Stimulated activated CD4-positive, alpha-beta T cell treated with anti-CD3 and anti-CD28 coated beads, TNF-alpha, amount 100 ng/mL, for 1 hour (primary cell): ENCODE data around the gene ALDH1A3.

Source experiments
- DNase-seq, 3 donors: peaks; one replicate each; pipeline ENCODE4 v3.0.0-alpha.2; 2020; ENCODE audit warnings: low read depth in 3 of 3, low spot score in 1 of 3

Gene ALDH1A3

DNA sequence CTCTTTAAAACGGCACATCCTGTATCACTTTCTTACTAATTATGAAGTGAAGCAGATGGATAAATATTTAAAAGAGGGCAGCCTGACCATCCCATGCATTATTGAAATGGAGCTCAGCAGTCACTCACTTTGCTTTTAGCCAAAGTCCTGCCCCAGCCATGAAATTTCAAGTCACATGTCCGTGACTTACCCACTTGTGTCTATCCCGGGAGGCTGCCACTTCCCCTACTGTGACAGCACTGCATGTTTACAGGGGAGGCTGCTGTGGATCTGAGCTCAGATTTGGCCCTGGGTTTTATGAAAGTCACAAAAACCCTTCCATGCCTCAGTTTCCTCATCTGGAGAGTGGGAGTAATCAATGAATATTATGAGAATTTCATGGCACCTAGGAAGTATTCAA is 21.7 kb downstream of the ALDH1A3 start:
- no peak for DNase-seq

DNA sequence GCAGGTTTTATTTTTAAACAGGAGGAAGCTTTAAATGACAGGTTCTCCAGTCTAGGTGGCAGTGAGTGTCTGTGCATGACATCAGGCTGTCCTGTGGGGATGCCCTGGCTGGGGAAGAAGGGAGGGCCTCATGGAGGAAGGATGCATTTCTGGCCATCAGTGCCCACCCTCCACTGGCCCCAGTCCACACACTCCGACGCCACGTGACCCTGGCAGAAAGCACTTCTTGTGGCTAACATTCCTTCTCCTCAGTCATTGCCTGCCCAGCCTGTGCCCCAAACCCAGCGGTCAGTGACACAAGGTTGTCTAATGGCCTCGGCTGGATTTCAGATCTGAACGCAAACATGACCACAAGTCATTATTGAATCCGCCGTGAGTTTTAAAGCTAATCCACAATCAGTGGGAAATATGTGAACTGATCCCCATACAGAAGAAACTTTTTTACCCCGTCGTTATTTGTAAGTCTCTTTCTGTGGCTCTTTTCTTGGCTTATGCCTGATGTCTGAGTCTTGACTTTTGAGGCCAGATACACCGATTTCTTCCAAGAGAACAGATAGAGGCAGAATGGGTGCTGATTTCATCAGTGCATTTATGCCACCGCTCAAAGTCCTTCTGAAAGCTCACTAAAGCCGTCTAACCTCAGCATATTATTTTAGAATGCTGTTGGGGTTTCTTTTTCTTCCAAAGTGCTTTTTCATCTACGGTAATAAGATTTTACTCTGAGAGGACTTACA is 22.2 kb downstream of the ALDH1A3 start:
- no peak for DNase-seq

DNA sequence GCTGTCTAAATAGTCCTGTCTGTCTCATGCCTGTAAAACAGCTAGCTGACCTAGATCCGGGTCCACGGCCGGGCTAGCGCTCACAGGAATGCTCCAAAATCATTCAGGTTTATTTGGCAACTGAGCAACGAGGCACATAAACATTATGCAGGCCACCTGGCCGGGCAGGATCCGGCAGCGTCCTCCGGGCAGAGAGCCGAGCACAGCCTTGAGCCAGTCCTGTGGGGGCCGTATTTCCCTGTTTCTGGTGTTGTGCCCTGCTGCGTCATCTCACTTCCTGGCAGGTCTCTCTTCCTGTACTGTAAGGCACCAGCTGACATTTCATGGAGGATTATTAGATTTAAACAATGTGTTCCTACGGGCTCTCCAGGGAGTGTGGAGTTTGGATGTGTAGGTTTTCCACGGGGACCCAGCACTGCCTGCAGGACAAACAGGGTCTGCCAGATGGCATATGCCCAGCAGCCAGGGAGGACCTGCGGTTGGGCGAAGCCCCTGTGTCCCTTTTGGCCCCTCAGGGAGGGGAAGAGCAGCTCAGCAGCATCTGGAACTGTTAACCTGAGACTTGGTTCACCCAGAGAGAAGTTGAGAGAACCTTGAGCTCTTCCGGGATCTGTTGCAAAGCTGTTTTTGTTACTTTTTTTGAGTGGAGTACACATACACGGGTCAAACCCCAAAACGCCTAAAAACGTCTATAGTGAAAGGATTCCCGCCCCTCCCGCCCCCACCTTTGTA is 23.0 kb downstream of the ALDH1A3 start:
- no peak for DNase-seq

DNA sequence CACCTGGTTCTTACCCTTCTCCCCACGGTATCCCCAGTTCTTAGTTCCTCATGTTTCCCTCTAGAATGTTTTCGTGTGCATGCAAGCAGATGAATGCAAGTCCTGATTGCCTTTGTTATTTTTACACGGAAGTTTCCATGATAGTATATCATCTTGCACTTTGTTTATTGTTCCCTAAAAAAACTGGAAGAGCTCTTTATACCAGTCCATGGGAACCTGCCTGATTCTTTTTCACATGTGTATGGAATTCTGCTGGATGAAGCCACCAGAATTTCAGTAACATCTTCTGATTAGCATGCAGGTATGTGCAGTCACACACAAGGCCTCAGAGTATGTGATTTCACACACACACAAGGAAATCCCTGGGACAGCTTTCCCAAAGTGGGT is 23.5 kb downstream of the ALDH1A3 start:
- DNase-seq, result no peak

DNA sequence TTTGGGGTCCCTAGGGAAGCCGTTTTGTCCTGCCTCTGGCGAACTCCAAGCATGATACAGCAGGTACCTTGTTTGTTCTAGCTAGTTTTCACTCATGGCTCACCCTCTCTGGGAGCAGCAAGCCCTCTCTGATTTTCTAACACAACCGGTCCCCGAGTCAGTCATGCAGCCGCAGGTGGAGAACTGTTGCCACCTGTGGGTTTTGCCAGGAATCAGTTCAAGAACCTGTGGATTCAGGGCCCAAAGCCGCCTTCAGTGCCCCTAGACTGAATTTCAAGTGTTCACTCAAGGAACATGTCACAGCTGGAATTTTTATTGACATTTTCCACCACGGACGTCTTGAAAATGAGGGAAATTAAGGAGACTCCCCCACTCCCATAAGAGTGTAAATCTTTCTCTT is 26.2 kb downstream of the ALDH1A3 start:
- DNase-seq, result no peak

DNA sequence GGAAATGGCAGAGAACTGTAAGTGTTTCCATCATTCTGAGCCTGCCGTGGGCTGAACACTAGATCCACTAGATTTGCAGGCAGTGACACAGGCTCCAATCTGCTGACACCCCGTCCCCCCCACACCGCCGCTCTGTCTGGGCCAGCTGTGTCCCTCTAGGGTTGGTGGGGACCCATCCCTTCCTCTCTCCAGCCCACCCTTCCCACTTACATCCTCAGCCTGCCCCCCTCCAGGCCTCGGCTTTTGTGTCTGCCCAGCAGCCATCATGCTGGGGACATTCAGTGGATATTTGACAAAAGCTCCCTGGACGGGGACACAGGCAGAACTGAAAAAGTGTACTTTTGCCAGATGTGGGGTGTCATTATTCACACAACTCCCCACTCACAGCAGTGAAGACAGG is 28.8 kb downstream of the ALDH1A3 start:
- DNase-seq, result no peak

DNA sequence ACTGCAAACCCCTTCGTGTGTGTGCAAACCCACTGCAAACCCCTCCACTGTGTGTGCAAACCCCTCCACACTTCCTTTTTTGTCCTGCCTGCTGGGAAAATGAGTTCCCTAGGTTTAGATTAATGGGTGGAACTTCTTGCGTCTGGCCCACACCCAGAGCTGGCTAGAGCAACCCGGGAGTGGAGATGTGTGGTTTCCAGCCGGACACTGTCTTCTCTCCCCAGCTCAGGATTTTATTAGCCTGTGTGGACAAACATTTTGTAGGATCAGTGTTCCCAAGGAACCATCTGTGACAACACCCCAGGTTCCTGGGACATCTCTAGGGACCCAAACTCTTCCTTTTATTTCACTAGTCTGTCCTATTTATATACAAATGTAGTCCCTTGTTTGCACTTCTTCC is 29.9 kb downstream of the ALDH1A3 start:
- no peak for DNase-seq

DNA sequence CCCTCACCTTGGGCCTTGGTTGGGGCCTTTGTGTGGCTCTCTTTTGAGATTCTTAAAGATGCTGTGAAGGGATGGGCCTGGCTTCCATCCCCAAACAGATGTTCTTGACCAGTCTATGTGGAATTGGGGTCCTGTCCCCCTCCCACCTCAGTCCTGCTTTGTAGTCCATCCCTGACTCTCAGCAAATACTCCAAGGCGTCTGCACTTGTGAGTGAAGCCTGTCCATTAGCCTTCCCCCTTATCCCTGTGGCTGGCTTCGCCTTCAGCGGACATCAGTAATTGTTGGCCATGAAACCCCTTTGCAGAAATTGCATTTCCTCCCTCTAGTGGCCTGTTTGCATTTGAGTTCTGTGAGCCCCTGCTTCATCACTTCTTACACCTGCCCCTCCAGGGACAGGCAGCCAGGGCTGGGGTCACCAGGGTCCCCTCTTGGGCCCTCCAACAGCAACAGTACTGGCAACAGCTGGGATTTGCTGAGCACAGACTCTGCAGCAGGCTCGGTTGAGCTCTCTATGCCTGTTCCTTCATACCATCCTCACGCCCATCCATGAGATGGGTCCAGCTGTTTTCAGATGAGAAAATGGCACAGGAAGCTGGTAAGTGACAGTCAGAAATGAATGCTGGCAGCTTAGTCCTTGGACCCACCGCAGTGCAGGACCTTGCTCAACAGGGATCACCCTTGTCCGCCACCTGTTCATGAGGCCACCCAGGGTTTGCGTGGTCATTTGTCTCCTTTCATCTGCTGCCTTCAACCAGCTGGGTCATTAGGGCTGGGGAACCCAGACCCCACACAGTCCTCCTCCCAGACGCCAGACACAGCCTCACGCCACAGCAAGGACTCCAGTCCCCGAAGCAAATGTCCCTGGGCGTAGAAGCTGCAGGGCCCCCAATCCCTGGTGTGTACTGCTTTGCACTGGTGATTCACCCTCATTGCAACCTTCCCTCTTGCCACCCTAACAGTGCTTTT is 30.6 kb downstream of the ALDH1A3 start:
- DNase-seq, result no peak

DNA sequence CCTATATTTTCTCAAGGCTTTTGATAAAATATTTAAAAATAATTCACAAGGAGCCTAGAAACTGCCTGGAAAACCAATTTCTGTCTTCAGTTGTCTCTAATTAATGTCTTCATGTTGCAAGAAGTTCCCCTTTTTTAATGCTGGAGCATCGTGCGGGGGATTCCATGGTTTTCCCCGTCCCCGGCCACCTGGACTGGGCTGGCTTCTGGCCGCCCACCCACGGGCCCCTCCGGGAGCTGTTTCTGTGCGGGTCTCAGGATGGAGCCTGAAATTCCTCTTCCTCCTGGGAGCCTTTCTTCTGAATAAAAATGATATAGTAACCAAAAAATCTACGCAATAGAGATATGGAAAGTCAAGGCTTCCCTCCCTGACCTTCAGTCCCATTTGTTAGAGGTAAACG is 31.5 kb downstream of the ALDH1A3 start:
- DNase-seq, result no peak

DNA sequence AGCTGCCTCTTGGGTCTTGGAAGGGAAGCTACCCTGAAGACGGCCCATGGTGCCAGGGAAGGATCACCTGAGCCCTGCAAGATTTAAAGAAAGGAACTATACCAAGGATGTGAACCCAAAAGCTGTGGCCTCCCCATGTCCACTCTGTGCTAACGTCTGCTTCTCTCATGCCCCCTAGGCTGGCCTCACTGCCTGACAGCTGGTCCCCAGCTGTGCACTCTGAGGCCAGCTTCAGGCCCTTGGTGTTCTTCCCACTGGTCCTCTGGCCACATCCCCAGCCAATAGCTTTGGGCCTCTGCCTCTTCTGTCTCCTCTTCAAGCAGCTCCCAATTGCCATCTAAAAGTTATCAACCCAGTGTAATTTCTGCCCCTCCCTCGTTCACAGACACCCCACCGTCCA is 34.3 kb downstream of the ALDH1A3 start:
- no peak for DNase-seq

DNA sequence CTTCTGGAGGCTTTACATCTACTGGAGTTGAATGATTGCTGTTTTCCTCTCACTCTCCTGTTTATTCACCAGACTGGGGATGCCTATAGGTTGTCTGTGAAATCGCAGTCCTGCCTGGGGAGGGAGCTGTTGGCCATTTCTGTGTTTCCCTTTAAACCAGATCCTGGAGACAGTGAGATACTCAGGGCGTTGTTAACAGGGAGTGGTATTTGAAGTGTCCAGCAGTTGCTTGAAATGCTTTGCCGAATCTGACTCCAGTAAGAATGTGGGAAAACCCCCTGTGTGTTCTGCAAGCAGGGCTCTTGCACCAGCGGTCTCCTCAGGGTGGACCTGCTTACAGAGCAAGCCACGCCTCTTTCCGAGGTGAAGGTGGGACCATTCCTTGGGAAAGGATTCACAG is 35.2 kb downstream of the ALDH1A3 start:
- no peak for DNase-seq

DNA sequence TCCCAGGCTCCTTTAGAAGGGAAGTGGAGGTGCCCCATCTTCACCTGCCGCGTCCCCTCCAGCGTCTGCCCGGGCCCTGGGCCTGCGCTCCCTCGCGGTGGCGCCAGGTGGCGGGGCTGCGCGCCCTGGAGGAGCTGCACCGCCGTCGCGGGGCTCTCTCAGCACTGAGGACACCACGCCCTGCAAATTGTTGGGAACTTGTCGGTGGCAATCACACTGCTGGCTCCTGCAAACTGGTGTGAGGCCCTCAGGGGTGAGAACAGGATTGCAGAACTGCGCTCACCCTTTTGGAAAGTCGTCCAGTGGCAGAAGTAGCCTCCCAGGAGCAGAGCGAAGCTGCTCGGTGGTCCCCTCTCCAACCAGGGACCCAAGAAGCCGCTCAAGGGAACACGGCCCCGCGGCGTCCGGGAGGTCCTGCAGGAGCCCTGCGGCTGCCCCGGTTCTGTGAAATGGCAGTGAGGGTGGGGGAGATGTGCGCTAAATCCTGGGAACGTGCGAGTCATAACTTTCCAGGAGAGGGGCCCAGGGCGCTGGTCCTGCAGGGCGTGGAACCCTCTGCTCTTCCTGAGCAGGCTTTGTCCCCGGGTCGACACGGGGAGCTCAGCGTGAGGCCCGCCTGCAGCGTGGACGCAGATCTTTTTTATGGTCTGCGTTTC is 38.5 kb downstream of the ALDH1A3 start:
- DNase-seq, result peak in 1 of 3 donors; percentile 65

DNA sequence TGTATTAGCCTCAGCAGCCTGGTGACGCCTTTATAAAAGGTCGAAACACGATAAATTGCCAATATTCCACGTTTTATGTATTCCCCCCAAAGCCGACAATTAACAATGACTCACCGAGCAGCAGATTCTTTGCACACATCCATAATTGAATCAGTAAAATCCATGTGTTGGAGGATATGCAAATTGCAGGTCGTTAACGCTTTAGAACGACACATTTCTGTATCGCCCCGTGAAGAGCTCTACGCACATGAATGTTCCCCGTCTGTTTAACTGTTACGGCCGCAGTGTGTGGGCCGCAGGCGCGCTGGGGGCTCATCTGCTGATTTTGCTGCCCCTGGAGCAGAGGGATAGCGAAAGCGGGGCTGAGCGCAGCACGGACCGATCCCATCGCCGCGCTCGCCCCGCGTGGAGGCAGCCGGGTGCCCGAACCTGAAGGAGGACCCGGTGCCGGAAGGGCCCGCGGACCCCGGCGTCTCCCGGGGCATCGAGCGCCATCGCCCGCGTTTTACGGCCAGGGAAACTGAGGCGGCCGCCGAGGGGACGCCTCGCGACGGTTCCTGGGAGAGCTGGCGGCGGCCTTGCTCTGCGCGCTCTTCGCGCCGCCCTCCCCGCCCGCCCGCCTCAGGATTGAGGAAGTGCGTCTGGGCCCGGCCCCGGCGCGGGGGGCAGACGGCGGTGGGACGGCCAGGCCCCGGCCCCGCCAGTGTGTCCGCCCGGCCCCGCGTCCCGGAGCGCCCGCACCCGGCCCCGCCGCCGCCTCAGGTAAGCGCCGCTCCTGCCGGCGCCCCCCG is 39.3 kb downstream of the ALDH1A3 start, which contains the start of gene LRRK1:
Gene LRRK1, plus strand, starts transcription at position 668 of the 791 bp plus-strand sequence. CDS start 5,276 bp downstream, outside the sequence.
- DNase-seq, result peak in 1 of 3 donors; percentile 14

DNA sequence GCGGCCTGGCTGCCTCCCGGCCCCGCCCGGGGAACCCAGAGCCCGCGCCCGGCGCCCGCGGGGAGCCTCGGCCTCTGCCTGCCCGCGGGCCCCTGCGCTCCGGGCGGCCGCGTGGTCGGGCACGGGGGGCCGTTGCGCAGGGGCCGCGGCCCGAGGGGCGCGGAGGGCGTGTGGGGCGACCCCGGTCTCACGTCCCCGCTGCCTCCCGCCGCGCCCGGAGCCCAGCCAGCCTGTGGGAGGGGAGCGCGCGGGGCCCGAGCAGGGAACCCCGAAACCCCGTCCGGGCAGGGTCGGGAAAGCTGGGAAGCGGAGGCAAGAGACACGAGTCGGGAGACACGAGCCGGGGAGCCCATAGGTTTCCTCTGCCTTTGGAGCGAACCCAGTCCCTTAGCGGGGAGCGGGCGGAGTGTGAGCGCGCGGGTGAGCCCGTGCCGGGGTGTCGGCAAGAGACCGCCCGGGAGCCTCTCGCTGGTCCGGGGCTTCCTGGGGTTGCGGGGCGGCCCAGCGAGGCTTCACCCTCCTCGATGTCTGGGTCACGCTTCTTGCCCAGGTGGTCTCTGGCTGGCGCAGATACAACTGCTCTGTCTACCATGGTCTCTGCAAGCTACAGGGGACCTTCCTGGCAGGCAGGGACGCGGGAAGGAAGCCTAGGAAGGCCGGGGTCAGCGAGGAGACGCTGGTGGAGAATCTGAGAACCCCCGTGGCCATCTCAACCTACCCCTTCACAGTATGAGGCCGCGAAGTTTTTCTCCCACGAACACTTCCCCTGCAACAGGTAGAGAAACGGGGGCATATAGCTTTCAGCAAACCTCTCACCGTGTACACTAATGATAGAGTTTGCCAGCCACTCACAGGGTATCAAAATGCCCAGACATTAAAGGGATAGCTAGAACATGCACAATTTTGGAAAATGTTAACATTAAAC is 40.1 kb downstream of the ALDH1A3 start:
- no peak for DNase-seq

DNA sequence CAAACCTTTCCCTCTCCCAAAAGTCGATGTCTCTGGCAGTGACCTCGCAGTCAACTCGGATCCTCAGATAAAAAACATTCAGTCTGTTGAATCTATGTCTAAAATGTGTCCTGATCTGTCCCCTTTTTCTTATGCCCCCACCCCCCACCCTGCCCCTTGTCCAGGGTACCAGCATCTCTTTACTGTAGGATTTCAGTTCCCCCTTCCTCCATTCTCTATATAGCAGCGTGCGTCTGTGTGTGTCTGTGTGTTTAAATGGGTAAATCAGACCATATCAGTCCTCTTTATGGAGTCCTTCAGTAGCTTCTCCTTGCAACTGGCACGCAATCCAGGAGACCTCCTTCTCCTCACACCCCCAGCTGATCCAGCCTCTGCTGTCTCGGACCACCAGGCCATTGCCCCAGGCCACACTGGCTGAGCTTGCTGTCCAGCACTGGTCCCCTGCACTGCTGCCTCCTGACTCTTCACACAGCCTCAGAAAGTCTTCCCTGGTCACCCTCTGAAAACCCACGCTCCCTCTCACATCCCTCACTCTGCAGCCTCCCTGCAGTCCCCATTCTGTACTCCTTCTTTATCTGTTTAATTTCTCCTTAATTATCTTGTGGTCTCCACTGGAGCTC is 41.0 kb downstream of the ALDH1A3 start:
- no peak for DNase-seq

DNA sequence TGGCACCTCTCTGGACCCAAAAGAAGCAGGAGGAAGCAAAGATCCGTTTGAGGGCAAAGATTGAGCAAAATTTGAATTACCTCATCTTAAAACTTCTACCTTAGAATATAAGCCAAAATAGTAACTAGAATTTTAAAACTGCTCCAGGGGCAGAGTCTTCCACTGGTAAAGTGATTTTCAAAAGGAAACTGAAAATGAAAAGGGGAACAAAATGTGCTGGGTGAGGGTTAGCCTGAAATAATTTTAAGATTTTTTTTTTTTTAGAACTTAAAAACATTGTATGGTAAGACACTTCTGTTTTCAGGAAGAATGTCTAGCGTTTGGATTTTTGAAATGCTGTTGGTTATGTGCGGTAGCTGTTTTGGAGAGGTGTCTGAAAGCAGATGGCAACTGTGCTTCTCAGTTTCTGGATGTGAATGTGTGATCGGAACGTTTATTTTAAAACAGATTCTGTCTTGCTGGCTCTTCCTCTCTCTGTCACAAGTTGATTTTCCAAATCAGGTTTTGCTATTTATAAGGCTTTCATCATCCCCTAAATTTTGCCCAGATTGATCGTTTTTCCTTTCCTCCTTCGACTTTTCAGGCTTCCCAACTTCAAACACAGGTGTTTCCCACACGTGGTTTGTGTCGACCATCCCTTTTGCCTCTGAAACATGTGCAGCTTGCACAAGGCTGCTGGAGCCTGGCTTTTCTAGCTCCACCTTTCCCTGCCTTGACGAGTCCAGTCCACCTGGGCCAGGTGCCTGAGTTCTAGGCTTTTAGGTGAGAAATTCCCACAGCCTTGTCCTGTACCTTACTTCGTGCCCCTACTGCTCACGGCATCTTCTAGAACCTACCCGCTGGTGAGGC is 42.8 kb downstream of the ALDH1A3 start:
- no peak for DNase-seq

DNA sequence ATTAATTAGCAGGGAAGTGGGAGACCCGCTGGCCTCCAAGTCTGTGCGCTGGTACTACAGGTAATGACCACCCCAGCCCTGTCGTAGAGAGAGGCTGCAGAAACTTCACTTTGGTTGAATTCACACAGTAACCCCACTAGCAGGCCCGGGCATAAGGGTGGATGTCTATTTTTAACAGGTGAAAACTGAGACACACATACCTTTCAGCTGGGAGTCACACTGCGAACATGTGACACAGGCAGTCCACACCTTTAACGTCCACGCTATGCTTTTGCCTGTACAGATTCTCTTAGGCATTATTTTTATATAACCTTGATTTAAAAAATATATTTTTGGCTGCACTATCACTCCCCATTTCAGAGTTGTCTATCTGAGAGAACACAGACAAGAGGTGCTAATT is 43.4 kb downstream of the ALDH1A3 start:
- no peak for DNase-seq

DNA sequence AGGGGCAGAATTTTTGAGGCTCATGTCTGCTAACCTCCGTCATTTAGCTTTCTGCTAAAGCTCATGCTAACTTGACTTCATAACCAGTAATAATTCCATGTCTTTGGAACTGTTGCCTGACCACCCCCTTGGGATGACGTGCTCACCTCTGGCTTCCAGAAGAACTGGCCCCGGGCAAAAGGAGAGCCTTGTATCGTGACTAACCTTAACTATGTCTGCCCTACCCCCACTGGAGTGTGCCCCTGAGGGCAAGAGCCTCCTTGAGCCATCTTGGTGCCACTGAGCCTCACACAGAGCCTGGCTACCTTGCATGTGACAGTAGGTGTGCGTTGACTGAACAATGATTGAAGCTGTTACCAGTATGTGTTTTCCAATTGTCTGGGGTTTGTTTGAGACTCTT is 44.3 kb downstream of the ALDH1A3 start:
- no peak for DNase-seq
